ENCODE results near the gene CHMP4A.

GRCh38 chr14:24249230-24250021 is 36.1 kb upstream of the CHMP4A start:
- TF ChIP-seq HMG20A (CRISPR knock-in tag; IDR thresholded peaks at IDR 0.05; ENCODE audit: borderline replicate concordance): no peak
- TF ChIP-seq CBFB (CRISPR knock-in tag; IDR thresholded peaks at IDR 0.05): no peak
- no peak for TF ChIP-seq GABPA (IDR thresholded peaks at IDR 0.05; ENCODE audit: low read depth, low read length)
- TF ChIP-seq GABPA (CRISPR knock-in tag; IDR thresholded peaks at IDR 0.05; ENCODE audit: low read depth): no peak
- TF ChIP-seq RARA (CRISPR knock-in tag; IDR thresholded peaks at IDR 0.05): no peak
- TF ChIP-seq PRDM10 (CRISPR knock-in tag; IDR thresholded peaks at IDR 0.05; ENCODE audit: low read depth): no peak
- no peak for TF ChIP-seq HDAC6 (IDR thresholded peaks at IDR 0.05; ENCODE audit: low read depth, low read length)
- no peak for TF ChIP-seq PAF1 (CRISPR knock-in tag; IDR thresholded peaks at IDR 0.05)
- no peak for TF ChIP-seq ZNF576 (CRISPR knock-in tag; IDR thresholded peaks at IDR 0.05)
- TF ChIP-seq ZNF253 (CRISPR knock-in tag; IDR thresholded peaks at IDR 0.05; ENCODE audit: borderline replicate concordance): no peak
- TF ChIP-seq KLF13 (CRISPR knock-in tag; IDR thresholded peaks at IDR 0.05): no peak
- no peak for TF ChIP-seq CENPT (CRISPR knock-in tag; IDR thresholded peaks at IDR 0.05; ENCODE audit: low read depth)
- TF ChIP-seq SIN3B (IDR thresholded peaks at IDR 0.05; ENCODE audit: low read length): no peak
- no peak for TF ChIP-seq CBX2 (IDR thresholded peaks at IDR 0.05; ENCODE audit: low read depth, low read length)
- TF ChIP-seq CBX2 (CRISPR knock-in tag; IDR thresholded peaks at IDR 0.05; ENCODE audit: low read depth): no peak
- no peak for TF ChIP-seq ZBTB20 (CRISPR knock-in tag; IDR thresholded peaks at IDR 0.05; ENCODE audit: borderline replicate concordance, low read depth)

Measured in HepG2 (cell line).